Measurements from ENCODE around the gene ERVH48-1.
A peak's percentile ranks its signal among the peaks of the same experiment; 100 is the strongest.
"Not testable (repeated sequence)": the region's sequence is repeated elsewhere in the genome, so short reads cannot be mapped to it uniquely, and the experiment has no call there.

Gene ERVH48-1

GRCh38 chr21:42939582-42940413 is 14.4 kb upstream of the ERVH48-1 start:
- no peak for DNase-seq (ENCODE audit: low read depth in 2 of 3, low spot score in 1 of 3)

DNA sequence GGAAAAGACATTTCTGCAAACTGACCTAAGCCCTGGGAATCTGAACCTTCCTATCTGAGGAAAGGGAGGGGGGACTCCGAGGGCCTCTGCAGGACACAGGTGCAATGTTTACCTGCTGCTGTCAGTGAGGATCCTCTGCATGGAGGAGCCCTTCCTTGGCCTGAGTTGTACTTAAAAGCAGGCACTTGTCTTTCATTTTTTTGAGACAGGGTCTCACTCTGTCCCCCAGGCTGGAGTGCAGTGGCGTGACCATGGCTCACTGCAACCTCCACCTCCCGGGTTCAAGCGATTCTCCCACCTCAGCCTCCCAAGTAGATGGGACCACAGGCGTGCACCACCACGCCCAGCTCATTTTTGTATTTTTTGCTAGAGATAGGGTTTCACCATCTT is 13.2 kb upstream of the ERVH48-1 start:
- DNase-seq (ENCODE audit: low read depth in 2 of 3, low spot score in 1 of 3), result not testable (repeated sequence)

DNA sequence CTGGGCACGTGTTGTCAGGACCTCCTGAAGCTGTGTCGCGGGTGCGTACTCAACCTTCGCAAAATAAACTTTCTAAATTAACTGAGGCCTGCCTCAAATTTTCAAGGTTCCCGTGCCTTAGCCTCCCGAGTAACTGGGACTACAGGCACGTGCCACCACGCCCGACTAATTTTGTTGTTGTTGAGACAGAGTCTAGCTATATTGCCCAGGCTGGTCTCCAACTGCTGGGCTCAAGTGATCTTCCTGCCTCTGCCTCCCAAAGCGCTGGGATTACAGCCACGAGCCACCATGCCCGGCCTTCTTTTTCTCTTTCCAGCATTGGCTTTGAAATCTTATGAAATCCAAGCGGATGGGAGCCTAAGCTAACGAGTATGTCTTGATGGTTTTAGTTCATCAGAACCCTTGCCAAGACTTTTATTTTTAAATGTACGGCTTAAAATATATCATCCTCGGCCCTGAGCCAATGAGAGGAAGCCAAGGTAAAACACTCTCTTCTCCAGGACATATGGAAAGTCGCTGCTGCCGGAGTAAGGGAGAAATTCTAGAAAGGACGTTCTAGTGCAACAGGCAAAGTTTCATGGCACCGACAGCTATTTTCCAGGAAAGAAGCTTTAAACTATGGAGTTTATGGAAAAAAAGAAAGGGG is 12.7 kb upstream of the ERVH48-1 start:
- DNase-seq (ENCODE audit: low read depth in 2 of 3, low spot score in 1 of 3), result no peak

DNA sequence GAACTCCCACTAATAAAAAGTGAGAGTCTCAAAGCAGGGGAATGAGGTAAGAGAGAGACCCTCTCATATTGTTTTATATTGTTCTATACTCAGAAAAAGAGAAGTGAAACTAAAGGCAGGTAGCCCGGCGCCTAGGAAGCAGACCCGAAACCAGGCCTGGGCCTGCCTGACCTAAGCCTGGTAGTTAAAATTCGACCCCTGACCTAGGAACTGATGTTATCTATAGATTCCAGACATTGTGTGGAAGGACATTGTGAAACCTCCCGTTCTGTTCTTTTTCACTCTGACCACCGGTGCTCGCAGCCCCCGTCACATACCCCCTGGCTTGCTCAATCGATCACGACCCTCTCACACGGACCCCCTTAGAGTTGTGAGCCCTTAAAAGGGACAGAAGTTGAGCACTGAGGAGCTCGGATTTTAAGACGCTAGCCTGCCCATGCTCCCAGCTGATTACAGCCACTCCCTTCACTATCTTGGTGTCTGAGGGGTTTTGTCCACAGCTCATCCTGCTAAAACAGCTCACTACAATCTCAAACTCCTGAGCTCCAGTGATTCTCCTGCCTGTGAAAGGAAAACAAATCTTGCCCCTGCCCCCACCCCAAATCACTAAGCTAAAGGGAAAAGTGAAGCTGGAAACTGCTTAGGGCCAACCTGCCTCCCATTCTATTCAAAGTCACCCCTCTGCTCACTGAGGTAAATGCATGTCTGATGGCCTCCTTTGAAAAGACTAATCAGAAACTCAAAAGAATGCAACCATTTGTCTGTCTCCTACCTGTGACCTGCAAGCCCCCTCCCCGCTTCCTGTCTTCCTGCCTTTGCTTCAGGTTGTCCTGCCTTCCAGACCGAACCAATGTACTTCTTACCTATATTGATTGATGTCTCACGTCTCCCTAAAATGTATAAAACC is 11.9 kb upstream of the ERVH48-1 start:
- not testable (repeated sequence) for DNase-seq (ENCODE audit: low read depth in 2 of 3, low spot score in 1 of 3)

GRCh38 chr21:42936360-42936759 is 10.9 kb upstream of the ERVH48-1 start:
- not testable (repeated sequence) for DNase-seq (ENCODE audit: low read depth in 2 of 3, low spot score in 1 of 3)

GRCh38 chr21:42933973-42934372 is 8.5 kb upstream of the ERVH48-1 start:
- DNase-seq (ENCODE audit: low read depth in 2 of 3, low spot score in 1 of 3), result not testable (repeated sequence)

- DNase-seq (ENCODE audit: low read depth in 2 of 3, low spot score in 1 of 3), result not testable (repeated sequence)
These were observed 7.9 kb upstream of the ERVH48-1 start for GRCh38 chr21:42933137-42933970.

- DNase-seq (ENCODE audit: low read depth in 2 of 3, low spot score in 1 of 3), result not testable (repeated sequence)
These were observed 7.1 kb upstream of the ERVH48-1 start for GRCh38 chr21:42932378-42933136.

DNA sequence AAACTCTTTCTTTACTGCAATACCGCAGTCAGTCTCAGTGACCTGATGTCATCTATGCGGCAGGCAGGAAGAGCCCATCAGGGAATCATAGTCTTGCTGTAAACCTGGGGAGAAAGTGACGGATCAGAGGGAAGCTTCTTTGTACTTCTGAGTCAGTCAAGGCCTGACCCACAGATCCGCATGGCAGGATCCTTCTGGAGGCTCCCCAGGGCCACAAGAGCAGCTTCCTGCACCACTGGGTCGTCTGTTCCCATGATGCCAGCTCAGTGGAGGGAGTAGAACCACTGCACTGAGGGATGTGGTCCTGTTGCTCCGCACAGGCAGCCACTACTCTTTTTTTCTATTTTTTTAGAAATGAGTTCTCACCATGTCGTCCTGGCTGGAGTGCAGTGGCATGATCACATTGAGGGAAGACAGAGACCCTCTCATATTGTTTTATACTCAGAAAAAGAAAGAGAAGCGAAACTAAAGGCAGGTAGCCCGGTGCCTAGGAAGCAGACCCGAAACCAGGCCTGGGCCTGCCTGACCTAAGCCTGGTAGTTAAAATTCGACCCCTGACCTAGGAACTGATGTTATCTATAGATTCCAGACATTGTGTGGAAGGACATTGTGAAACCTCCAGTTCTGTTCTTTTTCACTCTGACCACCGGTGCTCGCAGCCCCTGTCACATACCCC is 6.3 kb upstream of the ERVH48-1 start:
- DNase-seq (ENCODE audit: low read depth in 2 of 3, low spot score in 1 of 3), result no peak

DNA sequence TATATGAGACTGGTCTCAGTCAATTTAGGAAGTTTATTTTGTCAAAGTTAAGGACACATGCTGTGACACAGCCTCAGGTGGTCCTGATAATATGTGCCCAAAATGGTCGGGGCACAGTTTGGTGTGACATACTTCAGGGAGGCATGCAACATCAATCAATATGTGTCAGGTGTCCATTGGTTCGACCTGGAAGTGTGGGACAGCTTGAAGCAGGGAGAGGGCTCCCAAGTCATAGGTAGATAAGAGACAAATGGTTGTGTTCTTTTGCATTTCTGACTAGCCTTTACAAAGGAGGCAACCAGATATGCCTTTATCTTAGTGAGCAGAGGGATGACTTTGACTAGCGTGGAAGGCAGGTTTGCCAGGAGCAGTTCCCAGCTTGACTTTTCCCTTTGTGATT is 4.5 kb upstream of the ERVH48-1 start:
- DNase-seq (ENCODE audit: low read depth in 2 of 3, low spot score in 1 of 3), result no peak

- not testable (repeated sequence) for DNase-seq (ENCODE audit: low read depth in 2 of 3, low spot score in 1 of 3)
These were observed 2.2 kb upstream of the ERVH48-1 start for GRCh38 chr21:42927474-42928200.

DNA sequence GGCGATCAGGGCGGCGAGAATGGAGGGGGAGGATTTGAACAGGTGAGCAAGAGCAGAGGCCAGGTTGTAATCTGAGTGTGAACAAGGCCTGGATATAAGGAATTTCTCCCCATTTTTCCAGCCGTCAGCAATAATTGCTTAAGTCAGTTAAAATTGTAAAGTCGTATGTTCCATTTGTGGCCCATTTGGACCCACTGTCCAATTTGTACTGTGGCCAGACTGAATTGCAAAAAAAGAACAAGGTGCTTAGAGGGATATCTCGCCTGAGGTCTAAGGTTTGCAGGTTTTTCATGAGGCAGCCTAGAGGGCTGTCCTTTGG is 1.0 kb downstream of the ERVH48-1 start:
- no peak for DNase-seq (ENCODE audit: low read depth in 2 of 3, low spot score in 1 of 3)

GRCh38 chr21:42923553-42924432 is 1.6 kb downstream of the ERVH48-1 start:
- DNase-seq (ENCODE audit: low read depth in 2 of 3, low spot score in 1 of 3), result peak; percentile 65 to 76 (median 68)

DNA sequence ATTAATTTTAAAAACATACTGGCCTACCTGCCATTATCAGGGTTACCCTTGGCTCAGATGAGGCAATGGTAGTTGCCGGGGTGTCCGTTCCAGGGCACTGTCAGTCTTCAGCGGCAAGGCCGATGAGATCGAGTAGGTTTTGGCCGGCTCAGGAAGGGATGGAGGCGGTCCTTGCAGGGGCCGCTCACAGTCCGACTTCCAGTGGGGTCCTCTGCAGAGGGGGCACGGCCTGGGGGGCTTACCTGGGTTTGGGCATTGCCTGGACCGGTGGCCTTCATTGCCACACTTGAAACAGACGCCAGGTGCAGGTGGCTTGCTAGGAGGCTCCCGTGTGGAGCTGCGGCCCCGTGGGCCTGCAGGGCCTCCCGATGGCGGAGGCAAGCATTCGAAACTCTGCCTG is 2.5 kb downstream of the ERVH48-1 start:
- DNase-seq (ENCODE audit: low read depth in 2 of 3, low spot score in 1 of 3), result no peak

DNA sequence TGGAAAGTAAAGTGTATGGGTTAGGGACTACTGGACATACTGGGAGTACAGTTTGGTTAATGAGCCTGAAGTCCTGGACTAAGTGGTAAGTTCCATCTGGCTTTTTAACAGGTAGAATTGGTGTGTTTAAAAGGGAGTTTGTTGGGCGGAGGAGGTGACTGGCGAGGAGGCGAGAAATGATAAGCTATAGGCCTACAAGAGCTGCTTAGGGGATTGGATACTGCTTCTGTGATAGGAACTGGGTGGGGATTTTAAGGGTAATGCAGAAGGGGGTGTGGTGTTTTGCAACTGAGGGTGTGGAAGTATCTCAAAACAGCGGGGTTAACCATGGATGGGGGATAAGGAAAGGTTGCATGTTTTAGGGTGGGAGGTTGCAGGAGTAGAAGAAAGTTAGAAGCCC is 3.5 kb downstream of the ERVH48-1 start:
- DNase-seq (ENCODE audit: low read depth in 2 of 3, low spot score in 1 of 3), result no peak

DNA sequence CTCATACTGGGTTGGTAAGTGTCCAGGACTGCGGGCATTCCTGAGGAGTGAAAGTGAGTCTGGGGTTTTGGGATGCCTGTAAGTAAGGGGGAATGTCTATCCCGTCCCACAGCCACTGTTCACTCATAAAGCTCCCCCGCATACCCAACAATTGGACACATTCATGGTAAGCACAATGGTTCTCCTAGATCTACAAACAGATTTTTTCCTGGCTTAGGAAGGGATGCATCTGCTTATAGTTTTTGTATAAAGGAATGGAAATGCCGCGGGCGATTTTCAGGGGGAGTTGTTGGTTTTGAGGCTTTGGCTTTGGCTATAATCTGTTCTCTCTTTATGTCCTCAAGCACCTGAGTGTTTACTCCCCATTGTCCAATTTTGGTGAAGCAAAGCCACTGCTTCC is 7.1 kb downstream of the ERVH48-1 start:
- DNase-seq (ENCODE audit: low read depth in 2 of 3, low spot score in 1 of 3), result no peak

GRCh38 chr21:42913476-42913875 is 12.0 kb downstream of the ERVH48-1 start:
- DNase-seq (ENCODE audit: low read depth in 2 of 3, low spot score in 1 of 3), result no peak

- DNase-seq (ENCODE audit: low read depth in 2 of 3, low spot score in 1 of 3), result not testable (repeated sequence)
These were observed 13.5 kb downstream of the ERVH48-1 start for GRCh38 chr21:42911920-42912319.

Measured in stimulated activated CD4-positive, alpha-beta T cell treated with anti-CD3 and anti-CD28 coated beads, Interleukin-12 subunit alpha, Interleukin-12 subunit beta, amount 100 ng/mL, for 48 hours (primary cell).